ENCODE data around the gene SRRM5. TPM values are rescaled to one million over a fixed set of nuclear protein-coding genes. Genes with fewer than 3 reads are reported as not detected.

The SRRM5 gene
- total and polyA plus RNA-seq, 2 of the 4 experiments (the other 2 are of a cell fraction) = 0.10 TPM; not detected in 1

- TF ChIP-seq CTCF (conservative IDR thresholded peaks at IDR 0.05; ENCODE audit: low read depth, low read length) = no peak
Observed at GRCh38 chr19:43591904-43592772, 19.8 kb upstream of the SRRM5 start (continued).

DNA sequence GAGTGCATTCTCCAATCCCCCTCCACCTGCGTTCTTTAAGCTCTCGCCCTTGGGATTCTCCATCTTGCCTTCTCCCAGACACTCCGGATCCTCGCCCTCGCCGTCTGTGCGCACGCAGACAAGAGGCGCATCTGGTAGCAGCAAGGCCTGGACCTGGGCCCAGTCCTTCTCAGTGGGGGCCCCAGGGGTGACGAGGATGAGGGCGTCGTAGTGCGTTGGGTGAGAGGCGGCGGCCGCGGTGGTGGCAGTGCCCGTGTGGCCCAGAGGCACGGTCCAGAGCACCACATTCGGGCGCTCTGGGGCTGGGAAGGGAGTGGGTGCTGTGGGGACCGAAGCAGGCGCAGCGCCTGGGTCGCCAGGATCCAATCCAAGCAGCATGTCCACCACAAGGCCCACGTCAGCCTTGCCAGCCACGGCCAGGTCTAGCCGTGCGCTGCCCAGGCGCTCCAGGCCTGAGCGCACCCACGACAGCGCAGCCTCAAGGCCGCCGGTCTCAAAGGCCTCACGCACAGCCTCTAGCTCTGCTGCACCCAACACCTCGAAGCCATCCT is 19.0 kb upstream of the SRRM5 start:
- Histone ChIP-seq H3K56ac (ENCODE audit: extremely low read depth, insufficient read depth, low read length) (no peak overlapping the region), H3K27me3 (ENCODE audit: control insufficient read depth, insufficient read depth, low read length) (no peaks in the 10 kb centered on the region), H2BK15ac (ENCODE audit: low read depth, low read length) (no peak overlapping the region), H2AFZ (replicated peaks; ENCODE audit: low read length, poor library complexity) (no peak overlapping the region), H3K18ac (ENCODE audit: low read depth, low read length) (no peak overlapping the region), H2AK5ac (ENCODE audit: low read depth, low read length) (no peak overlapping the region), H2BK5ac (ENCODE audit: low read depth, low read length, poor library complexity, severe bottlenecking) (no peak overlapping the region), H3K23ac (ENCODE audit: low read depth, low read length) (no peak overlapping the region), H3K36me3 (ENCODE audit: control insufficient read depth, insufficient read depth, low read length) (peaks cover 43% of the 10 kb centered on the region), H3K4me2 (ENCODE audit: low read depth, low read length) (no peak overlapping the region), H3K9me3 (ENCODE audit: control insufficient read depth, insufficient read depth, low read length) (no peaks in the 10 kb centered on the region), H3K9me1 (ENCODE audit: insufficient read depth, low read length) (no peaks in the 10 kb centered on the region), H3K4me1 (ENCODE audit: control insufficient read depth, insufficient read depth, low read length) (peaks cover 9% of the 10 kb centered on the region), H3K79me1 (ENCODE audit: low read depth in 1 of 2, low read length in 2 of 2) (peaks cover 32 to 70% of the 10 kb centered on the region in 2 experiments), H4K91ac (ENCODE audit: insufficient read depth, low read depth, low read length) (no peak overlapping the region), H4K8ac (ENCODE audit: low read depth in 2 of 2, low read length in 2 of 2) (no peak overlapping the region), H3K14ac (replicated peaks; ENCODE audit: low read depth, low read length) (no peak overlapping the region), H4K20me1 (ENCODE audit: insufficient read depth, low read length) (peaks cover 10% of the 10 kb centered on the region), H2BK20ac (ENCODE audit: low read depth, low read length) (no peak overlapping the region), H3K27ac (ENCODE audit: insufficient read depth, low read length) (no peak overlapping the region), H2AK9ac (replicated peaks; ENCODE audit: low read depth, low read length, poor library complexity) (no peak overlapping the region), H4K5ac (ENCODE audit: low read depth, low read length) (no peak overlapping the region), H2BK120ac (ENCODE audit: low read depth, low read length) (no peak overlapping the region), H3K9ac (ENCODE audit: low read depth, low read length) (no peak overlapping the region), H3K4me3 (ENCODE audit: insufficient read depth, low read depth, low read length) (no peak overlapping the region), H3K4ac (ENCODE audit: low read depth, low read length) (no peak overlapping the region)
- BruUV-seq (replicated peaks) = no TSS peak
- DNase-seq = no peak
- ATAC-seq (ENCODE audit: low read depth) = no peak
- ChIA-PET CTCF (interaction anchor here (1.5 to 4.5 kb wide), 2 partner anchors 37 to 73 kb away, joined by 5 to 29 read pairs; no protein-coding TSS in a partner anchor), POLR2A (ENCODE audit: unreplicated experiment) (no interaction called here)
- intact Hi-C loops (cut with micrococcal nuclease) (no loop called here), dilution Hi-C loops (cut with HindIII; ENCODE audit: low sequenced_read_pairs, unreplicated experiment) (no loop called here), in situ Hi-C loops (cut with MboI; ENCODE audit: low sequenced_read_pairs) (no loop called here)
- WGBS, 2 experiments (ENCODE audit: extremely low coverage in 2 of 2, insufficient read length in 1 of 2) = 95% methylated on average over 15 of the region's 37 CpGs; no CpG with 5 or more reads in 1 of the 2 experiments
- TF ChIP-seq FOS (IDR thresholded peaks at IDR 0.05; ENCODE audit: low read depth, low read length) (no peak), RCOR1 (IDR thresholded peaks at IDR 0.05; ENCODE audit: insufficient replicate concordance, low read length) (no peak), CTCF (conservative IDR thresholded peaks at IDR 0.05; ENCODE audit: low read depth, low read length) (no peak), NFE2L2 (IDR thresholded peaks at IDR 0.05; ENCODE audit: low read depth, low read length) (no peak), RAD21 (IDR thresholded peaks at IDR 0.05; ENCODE audit: low read length) (no peak), MAZ (IDR thresholded peaks at IDR 0.05; ENCODE audit: borderline replicate concordance, low read depth, low read length) (no peak), MAFK (IDR thresholded peaks at IDR 0.05; ENCODE audit: low read depth, low read length) (no peak), RFX5 (IDR thresholded peaks at IDR 0.05; ENCODE audit: low read depth, low read length) (no peak), ELK1 (IDR thresholded peaks at IDR 0.05; ENCODE audit: borderline replicate concordance, low read depth, low read length) (no peak)
